GM13977 (cell line): ENCODE data around the gene MPHOSPH9.

ENCODE experiments used
- DNase-seq: peaks from one replicate; pipeline ENCODE4 v3.0.0; 2012; ENCODE audit warnings: low spot score
- in situ Hi-C: fragments of 300-500 bp; cut with MboI; formaldehyde crosslinking; loops from one replicate; pipeline ENCODE4 v1.12.0; 2022; ENCODE audit warnings: low sequenced_read_pairs, low pct_unique_long_range_greater_than_20kb, mixed read lengths, inconsistent platforms; ENCODE audit not compliant: unreplicated experiment
- TF ChIP-seq, protein P1 (sequence below): IDR thresholded peaks from 2 replicates; pipeline ENCODE4 v1.5.1; 2012; ENCODE audit warnings: mild to moderate bottlenecking, control low read depth; ENCODE audit not compliant: insufficient read depth; ENCODE audit errors: extremely low read depth, missing control alignments

The MPHOSPH9 gene

DNA sequence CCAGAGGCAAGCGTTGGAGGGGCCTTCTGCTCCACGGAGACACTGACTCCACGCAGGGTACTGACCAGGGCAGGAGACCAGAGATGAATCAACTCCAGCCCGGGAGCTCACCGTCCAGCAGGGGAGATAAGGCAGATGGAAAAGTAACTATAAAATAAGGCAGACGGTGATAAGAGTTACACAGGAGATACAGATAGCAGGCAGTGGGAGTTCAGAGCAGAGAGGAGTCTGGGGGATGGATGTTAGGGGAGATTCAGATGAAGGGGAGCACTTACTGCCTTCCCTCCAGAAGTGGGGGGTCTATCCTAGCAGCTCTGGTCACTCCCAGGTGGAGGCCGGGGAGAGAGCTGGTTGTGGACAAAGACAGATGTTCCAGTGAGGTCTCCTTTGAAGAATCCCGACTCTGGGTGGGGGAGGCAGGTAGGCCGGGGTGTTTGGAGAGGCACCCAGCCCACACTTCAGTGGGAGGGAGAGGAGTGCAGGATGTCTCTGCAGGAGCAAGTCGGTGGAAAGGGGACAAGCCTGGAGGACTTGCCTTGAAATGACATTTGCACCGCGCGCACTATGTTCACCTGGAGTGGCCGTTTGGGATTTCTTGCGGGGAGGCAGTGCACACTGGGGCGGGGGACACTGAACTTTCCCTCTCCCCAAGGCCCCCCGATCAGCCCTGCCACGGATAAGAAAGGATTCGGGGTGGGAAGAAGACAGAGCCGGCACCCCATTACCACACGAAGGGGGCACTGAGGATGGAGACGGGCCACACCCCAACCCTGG, 83.3 kb downstream of the MPHOSPH9 start:
- in situ Hi-C loops, result no loop called here
- TF ChIP-seq, protein P1, sequence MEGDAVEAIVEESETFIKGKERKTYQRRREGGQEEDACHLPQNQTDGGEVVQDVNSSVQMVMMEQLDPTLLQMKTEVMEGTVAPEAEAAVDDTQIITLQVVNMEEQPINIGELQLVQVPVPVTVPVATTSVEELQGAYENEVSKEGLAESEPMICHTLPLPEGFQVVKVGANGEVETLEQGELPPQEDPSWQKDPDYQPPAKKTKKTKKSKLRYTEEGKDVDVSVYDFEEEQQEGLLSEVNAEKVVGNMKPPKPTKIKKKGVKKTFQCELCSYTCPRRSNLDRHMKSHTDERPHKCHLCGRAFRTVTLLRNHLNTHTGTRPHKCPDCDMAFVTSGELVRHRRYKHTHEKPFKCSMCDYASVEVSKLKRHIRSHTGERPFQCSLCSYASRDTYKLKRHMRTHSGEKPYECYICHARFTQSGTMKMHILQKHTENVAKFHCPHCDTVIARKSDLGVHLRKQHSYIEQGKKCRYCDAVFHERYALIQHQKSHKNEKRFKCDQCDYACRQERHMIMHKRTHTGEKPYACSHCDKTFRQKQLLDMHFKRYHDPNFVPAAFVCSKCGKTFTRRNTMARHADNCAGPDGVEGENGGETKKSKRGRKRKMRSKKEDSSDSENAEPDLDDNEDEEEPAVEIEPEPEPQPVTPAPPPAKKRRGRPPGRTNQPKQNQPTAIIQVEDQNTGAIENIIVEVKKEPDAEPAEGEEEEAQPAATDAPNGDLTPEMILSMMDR, result no peak
- no peak for DNase-seq

- DNase-seq, result no peak
- TF ChIP-seq, protein P1, result no peak
- in situ Hi-C loops, result no loop called here
Observed at GRCh38 chr12:123149088-123149487, 83.9 kb downstream of the MPHOSPH9 start.

DNA sequence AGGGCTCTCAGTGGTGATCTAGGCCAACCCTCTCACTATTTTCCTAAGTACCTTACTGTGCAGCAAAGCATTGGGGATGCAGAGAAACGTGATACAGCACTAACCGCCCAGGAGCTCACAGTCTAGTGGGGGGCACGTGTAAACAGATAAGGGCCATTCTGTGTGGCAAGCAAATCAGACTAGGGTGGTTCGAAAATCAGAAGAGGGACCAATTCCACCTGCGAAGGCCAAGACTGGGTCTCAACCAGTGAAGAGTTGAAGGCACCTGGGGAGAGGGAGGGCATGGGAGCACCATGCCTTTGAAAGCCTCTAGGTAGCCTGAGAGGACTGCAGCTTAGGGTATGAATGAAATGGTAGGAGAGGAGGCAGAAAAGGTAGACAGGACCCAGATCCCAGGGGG, 84.3 kb downstream of the MPHOSPH9 start:
- in situ Hi-C loops, result no loop called here
- DNase-seq, result no peak

GRCh38 chr12:123148223-123148622, 84.7 kb downstream of the MPHOSPH9 start:
- in situ Hi-C loops, result no loop called here
- no peak for DNase-seq
- TF ChIP-seq, protein P1, result no peak

More for the DNA sequence above, 84.3 kb downstream of the MPHOSPH9 start:
- TF ChIP-seq, protein P1, result no peak

DNA sequence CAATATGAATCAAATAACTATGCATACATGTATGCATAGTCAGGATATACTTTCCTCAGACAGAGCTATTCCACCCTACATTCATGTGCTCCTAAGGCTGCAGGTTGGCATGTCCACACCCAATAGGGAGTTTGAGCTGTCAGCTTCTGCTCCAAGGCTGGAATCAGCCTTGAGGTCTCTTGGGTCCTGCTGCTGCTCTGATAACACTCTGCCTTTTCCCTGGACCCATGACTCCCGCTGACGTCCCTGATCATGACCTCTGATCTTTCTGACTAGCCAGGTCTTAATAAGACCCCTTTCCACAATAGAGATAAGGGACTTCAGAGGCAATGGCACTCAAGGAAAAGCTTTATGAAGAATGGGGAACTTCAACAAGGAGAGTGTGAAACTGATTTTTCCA, 87.7 kb downstream of the MPHOSPH9 start:
- in situ Hi-C loops, result no loop called here
- TF ChIP-seq, protein P1, result no peak
- DNase-seq, result no peak

GRCh38 chr12:123143736-123144461, 89.0 kb downstream of the MPHOSPH9 start:
- in situ Hi-C loops, result no loop called here
- no peak for DNase-seq
- TF ChIP-seq, protein P1, result no peak
